Iris pigment epithelial cell (primary cell): ENCODE results near the gene DGCR2.
A peak's percentile ranks its signal among the peaks of the same experiment; 100 is the strongest.
"Not testable (repeated sequence)": the region's sequence is repeated elsewhere in the genome, so short reads cannot be mapped to it uniquely, and the experiment has no call there.

Experiments
- DNase-seq: peaks from one replicate; pipeline ENCODE4 v3.0.0-alpha.2; 2011; ENCODE audit warnings: low read depth

DGCR2 gene

DNA sequence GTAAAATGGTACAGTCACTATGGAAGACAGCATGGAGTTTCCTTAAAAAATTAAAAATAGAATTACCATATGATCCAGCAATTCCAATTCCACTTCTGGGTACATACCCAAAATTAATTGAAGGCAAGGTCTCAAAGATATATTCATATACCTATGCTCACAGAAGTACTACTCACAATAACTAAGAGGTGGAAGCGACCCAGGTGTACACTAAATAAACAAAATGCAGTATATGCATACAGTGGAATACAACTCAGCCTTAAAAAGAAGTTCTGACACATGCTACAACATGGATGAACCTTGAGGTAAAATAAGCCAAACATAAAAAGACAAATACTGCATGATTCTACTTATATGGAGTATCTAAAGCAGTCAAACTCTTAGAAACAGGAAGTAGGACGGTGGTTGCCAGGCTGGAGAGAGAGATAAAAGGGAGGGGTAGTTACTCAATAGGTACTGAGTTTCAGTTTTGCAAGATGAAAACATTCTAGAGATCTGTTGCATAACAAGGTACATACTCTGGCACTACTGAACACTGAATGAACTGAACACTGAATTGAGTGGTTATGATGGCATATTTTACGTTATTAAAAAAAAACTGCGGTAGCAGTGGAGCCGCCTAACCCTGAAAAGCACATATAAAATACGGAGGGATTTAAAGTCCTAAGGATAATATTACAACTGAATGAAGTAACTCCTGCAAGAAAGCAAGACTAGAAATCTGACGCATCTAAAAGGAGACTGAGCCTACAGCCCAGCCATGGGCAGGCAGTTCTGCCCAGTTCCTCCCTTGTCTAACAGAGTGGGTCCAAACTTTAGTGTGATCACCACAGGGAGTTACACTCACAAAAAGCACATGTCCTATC, 12.8 kb downstream of the DGCR2 start:
- DNase-seq: peak; percentile 91

DNA sequence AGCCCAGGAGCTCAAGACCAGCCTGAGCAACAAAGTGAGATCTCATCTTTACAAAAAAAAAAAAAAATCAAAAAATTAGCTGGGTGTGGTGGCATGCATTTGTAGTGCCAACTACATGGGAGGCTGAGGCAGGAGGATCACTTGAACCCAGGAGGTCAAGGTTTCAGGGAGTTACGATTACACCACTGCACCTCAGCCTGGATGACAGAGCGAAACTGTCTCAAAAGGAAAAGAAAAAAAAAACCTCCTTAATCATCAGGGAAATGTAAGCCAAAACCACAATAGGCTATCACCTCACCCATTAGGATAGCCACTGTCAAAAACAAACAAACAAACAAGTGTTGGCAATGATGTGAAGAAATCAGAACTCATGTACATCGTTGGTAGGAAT, 13.4 kb downstream of the DGCR2 start:
- peak; percentile 19 for DNase-seq

DNA sequence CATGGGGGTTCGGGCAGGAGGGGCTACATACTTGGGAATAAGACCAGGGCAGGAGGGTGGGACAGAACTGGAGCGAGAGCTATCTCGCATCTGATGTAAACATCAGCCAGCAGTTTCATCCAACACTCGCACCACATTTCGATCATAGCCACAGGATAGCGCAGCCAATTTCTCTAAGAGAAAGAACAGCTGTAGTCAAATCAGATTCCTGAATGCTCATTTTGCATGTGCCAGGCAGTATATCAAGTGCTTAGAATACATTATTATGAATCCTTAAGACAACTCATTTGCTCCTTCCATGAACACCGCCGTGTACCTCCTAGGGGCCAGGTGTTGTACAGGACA, 14.5 kb downstream of the DGCR2 start:
- no peak for DNase-seq

DNA sequence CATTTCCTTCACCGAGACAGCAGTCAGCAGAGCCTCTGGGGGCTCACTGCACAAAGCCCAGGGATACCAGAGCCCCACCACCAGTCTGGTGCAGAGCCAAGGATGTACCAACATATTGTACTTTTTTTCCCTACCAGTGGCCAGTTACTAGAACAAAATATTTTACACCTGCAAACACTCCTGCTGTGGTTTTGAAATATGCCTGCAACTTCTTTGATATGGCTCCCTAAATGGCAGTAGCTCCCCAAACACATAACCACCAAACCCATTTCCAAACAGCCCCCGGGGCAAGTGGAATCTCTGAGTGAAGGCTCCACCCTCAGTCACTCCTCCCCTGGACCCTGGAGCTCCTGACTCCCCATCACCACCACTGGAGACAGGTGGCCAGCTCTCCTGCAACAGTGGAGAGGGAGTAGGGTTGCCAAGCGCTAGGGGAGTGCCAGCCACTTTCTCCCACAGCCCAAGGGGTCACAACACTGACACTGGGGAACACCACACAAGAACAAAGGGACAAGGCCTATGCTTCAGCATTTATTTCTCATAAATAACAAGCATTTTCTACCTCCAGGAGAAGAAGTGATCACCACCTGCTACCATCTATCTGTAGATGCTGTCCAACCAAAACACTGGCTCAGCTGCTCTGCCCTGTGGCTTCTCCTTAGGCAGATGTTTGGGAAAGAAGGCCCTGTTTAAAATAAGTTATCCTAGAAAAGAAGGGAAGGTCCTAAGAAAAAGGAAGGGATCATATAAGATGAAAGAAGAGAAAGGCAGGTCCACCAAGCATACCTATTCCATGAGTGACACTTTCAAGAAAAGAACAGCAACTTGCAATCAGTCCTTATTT, 15.1 kb downstream of the DGCR2 start:
- DNase-seq: no peak

DNA sequence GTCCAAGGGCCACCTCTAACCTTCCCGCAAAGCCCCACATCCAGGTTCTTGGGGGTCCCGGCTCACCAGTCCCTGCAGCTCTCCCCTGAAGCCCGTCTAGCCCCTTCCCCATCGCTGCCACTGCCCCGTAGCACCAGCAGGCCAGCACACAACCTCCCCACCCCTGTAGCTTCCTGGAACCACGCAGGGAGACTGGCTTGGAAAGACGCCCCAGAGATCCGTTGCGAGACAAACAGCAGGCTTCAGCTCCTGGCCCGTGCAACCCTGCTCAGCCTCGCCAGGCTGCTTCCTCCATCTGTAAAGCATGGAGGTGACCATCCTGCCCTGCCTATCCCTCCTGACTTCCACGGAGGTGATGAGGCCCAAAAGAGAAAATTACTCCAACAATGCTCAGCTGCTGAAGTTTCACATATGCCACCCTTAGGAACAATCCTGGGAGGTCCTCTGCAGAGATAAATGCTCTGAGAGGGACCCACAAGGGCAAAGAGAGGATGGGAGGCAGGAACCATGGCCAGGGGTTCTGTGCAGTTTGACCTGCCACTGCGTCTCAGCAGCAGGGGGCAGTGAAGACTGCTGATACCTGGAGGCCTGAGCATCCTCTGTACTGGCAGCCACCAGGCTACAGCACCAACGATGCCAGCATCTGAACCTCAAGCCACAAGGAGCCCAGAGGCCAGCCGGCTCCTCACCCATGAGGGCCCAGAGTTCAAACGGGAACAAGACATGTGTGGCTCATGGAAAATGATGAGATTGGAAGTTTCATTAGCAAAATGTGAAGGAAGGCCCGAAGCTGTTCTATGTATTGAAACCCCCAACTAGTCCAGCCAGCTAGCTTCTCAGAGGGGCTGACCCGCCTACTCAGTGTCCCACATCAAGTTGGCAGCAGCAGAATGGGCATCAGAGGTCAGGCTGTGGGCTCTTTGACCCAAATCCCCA, 16.1 kb downstream of the DGCR2 start:
- DNase-seq: no peak

DNA sequence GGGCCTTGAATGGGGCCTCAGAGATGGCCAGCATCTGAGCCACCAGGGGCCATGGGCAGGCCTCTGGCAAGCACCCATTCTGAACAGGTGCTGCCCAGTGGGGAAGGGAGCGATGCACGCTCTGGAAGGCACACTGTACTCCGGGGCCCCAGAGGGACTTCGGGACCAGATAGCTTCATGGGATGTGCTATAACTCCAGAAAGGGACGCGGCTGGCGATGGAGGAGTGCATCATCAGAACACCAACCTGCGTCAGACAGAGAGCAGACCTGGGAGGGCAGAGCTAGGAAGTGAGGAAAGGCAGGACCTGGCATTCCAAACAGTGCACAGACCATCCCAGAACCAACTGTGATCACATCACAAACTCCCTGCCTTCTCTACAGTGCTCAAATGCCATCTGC, 16.8 kb downstream of the DGCR2 start:
- no peak for DNase-seq

DNA sequence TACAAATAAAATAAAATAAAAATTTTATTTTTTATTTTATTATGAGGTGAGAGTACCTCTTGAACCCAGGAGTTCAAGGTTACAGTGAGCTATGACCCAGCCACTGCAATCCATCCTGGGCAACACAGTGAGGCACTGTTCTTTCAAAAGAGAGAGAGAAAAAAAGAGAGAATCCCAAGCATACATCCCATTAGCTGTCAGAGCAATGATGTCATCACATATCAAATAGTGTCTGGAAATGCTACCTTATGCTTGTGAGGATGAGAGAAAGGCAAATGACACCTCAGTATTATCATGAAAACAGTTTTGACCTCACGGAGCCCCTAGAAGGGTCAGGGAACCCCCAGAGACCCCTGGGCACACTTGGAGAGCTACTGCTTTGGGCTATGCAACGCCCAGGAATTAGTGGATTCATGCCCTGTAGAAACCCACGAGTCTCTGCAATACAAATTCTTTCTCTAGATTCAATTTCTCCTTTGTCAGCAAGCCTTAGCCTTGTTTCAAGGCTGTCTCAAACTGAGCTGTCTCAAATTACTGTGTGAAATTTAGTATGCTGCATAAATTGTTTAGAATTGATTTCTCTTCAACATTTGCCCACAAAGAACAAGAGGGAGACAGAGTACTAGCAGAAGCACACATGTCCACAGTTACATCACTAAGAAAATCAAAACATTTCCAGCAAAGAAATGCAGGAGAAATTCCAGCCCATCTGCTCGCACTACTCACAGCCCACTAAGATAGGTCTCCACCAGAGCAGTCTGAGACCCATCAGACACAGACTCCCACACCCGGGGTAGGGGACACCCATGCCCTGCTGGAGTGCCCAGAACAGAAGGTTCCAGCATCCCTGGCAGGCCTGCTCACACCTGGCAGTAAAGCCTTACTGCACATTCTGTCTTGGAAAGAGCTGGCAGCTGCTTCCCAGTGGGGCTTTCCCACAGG, 18.1 kb downstream of the DGCR2 start:
- DNase-seq: peak; percentile 46

DNA sequence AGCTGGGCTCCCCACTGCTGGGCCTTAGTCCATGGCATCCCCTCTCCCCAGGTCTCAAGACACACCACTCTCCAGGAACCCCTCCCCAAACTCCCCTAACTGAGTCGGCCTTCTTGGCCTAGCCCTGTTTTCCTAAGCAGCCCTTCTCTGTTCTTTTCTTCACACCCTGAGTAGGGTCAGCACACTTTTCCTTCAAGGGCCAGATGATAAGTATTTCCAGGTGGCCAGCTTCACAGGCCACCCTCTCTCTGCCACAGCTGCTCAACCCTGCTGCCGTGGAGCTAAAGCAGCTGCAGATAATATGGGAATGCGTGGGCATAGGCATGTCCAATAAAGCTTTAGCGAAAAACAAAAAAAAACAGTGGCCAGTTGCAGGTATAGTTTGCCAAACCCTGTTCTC, 24.1 kb downstream of the DGCR2 start:
- no peak for DNase-seq

DNA sequence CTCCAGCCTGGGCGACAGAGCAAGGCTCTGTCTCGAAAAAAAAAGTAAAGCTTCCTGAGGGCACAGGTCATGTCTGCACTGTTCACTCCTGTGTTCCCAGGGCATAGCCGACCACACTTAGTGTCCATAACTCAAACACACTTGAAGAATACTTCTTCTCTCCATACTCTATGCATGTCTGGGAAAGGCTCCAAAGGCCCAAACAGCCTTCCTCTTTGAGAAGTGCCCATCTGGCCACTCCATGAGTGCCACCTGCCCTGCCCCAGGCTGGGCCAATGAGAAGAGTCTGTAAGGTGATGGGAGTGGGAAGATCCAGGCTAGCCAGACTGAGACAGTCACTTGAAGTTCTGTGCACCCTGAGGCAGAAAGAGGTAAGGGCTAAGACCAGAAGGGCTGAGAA, 24.7 kb downstream of the DGCR2 start:
- DNase-seq: no peak

DNA sequence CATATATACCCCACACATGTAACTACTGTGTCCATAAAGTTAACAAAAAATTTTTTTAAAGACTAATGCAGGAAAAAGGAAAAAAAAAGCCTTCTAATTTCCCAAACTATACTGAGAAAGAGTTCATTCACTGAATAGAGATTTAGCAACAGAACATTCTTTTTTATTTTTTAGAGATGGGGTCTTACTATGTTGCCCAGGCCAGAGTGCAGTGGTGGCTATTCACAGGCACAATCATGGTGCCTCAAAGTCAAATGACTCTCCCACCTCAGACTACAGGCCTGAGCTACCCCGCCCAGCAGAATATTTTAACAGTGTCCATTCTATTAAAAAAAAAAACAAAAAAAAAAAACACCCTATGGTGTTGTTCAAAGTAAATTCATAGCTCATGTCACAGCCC, 25.7 kb downstream of the DGCR2 start:
- DNase-seq: no peak

DNA sequence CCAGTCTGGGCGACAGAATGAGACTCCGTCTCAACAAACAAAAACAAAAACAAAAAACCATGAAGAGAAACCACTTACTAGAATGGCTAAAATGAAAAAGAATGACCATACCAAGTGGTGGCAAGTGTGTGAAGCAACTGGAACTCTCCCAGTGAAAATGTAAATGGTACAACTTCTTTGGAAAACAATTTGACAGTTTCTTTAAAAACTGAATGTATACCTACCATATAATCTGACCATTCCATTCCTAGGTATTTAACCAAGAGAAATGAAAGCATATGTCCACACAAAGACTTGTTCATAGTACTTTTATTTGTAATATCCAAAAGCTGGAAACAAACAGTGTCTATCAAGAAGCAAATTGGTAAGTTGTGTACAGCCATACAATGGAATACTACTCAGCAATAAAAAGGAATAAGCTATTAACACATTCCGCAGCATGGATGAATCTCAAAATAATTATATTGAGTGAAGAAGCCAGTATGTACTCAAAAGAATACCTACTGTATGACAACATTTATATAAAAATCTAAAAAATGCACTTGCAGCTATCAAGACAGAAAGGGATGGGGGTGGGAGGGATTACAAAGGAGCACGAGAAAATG, 27.7 kb downstream of the DGCR2 start:
- no peak for DNase-seq

DNA sequence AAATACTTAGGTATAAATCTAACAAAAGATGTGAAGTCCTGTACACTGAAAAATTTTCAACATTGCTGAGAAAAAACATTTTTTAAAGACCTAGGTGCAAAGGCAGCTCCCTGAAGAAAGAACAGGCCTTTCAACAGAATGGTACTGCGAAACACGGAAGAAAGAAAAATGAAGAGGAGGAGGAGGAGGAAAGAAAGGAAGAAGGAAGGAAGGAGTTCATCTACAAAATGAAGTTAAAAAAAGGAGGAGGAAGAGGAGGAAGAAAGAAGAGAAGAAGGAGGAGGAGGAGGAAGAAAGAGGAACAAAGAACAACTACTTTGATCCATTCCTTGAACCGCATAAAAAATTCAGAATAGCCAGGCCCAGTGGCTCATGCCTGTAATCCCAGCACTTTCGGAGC, 29.5 kb downstream of the DGCR2 start:
- DNase-seq: no peak

DNA sequence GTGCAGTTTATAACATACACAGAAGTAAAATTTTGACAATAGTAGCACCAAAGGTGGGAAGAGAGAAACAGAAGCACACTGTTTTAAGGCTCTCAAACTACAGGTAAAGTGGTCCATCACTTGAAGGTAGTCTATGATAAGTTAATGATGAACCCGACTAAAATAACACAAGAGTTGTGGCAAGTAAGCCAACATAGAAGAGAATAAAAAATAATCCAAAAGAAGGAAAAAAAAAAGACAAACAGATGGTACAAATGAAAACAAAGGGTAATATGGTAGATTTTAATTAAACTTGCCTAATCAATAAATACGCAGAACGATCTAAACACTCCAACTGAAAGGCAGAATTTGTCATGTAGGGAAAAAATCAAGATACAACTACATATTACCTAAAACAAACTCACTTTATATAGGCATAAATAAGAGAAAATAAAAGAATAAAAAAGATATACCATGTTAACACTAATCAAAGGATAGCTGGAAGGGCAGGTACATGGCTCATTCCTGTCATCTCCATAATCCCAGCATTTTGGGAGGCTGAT, 31.6 kb downstream of the DGCR2 start:
- no peak for DNase-seq

DNA sequence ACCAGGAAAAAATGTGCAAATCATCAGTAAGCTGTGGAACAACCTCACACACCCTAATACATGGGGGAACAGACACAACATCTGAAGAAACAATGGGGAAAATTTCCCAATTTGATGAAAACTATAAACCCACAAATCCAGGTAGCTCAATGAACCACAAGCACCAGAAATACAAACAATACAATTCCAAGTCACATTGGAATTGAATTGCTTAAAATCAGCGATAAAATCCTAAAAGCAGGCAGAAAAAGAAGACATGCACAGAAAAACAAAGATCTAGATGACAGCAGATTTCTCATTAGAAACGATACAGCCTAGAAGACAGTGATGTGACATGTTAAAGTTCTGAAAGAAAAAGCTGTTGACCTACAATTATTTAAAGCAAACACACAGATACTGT, 32.0 kb downstream of the DGCR2 start:
- DNase-seq: no peak

DNA sequence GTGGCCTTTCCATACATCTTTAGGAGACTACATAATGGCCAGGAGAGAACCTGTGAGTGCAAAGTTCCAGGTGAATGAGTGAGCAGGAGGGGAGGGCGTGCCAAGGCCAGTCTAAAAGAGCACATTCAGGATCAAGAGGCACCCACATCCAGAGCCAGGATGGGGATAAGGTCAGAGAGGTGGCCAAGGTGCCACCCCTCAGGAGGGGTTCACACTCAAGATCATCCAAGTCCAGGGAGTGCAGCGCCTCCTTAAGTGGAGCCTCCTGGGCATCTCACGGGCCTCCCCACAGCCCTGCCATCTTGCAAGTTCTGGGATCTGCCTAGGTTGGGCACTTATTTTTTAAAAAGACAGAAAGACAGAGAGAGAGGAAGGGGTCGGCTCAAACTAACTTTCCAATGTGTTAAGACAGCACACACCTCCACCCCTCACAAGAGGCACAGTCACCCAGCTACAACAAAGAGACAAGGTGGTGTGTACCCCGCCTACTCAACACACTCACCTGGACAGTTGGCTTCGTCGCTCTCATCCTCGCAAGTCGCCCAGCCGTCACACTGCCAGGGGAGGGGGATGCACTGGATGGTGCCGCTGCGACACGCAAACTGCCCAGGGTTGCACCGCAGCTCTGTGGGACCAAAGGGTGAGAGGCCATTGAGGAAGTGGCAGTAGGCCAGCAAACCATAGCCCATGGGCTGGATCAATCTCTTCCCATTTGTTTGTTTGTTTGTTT, 33.2 kb downstream of the DGCR2 start:
- no peak for DNase-seq

DNA sequence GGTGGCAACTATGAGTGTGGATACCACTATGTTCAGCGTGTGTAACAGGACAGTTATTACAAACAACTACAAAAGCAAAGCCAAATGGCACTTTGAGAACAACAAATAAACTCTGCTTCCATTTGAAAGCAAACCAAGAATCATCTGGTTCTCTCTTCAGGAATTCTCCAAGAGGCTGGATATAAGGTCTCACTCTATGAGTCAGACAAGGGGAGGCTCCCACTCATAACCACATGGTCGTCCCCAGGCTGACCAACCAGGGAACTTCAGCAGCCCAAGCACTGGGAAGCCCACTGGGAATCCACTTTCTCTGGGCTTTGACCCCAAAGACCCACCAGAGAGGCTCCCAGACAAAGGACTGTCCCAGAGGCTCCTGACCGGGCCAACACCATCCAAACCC, 35.3 kb downstream of the DGCR2 start:
- DNase-seq: peak; percentile 73

DNA sequence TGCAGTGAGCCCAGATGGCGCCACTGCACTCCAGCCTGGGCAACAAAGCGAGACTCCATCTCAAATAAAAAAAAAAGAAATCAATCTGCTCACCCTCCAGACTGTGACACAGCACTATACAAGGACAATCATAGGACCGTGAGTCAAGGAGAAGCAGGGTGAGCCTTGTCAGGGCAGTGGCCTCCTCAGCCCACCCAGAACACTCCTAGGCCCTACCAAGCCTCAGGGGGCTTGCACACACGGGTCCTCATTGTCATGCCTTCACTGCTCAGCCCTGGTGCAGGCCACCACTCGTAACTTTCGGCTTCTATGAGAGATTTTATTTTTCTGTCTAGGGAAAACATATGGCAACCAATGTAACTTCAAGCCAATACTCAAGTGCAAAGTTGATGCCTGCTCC, 35.8 kb downstream of the DGCR2 start:
- DNase-seq: no peak

DNA sequence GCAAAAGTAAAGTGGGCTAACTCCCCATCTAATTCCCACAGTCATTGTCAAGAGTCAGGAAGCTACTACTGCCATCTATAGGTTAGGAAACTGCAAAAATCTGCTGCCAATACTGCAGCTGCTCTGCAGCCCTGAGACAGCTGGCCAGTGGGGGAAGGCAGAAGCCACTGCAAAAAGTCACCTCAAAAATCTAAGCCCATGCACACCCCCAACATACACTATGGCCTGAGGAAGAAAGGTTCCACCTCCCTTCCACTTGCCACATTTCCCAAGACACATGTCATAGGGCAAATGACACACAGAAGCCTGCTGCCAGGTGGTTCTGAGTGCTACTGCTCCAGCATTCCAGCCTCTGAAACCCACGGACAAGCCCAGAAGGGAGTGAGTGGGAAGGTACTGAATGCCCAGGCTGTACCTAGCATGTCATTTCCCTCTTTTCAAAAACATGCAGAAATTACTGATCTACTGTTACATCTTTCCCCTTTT, 36.9 kb downstream of the DGCR2 start:
- DNase-seq: peak; percentile 58

DNA sequence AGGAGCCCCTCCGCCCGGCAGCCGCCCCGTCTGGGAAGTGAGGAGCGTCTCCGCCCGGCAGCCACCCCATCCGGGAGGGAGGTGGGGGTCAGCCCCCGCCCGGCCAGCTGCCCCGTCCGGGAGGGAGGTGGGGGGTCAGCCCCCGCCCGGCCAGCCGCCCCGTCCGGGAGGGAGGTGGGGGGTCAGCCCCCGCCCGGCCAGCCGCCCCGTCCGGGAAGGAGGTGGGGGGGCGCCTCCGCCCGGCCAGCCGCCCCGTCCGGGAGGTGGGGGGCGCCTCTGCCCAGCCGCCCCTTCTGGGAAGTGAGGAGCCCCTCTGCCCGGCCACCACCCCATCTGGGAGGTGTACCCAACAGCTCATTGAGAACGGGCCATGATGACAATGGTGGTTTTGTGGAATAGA, 37.6 kb downstream of the DGCR2 start:
- not testable (repeated sequence) for DNase-seq

DNA sequence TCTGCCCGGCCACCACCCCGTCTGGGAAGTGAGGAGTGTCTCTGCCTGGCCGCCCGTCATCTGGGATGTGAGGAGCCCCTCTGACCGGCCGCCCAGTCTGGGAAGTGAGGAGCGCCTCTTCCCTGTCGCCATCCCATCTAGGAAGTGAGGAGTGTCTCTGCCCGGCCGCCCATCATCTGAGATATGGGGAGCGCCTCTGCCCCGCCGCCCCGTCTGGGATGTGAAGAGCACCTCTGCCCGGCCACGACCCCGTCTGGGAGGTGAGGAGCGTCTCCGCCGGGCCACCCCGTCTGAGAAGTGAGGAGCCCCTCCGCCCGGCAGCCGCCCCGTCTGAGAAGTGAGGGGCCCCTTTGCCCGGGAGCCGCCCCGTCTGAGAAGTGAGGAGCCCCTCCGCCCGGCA, 38.1 kb downstream of the DGCR2 start:
- not testable (repeated sequence) for DNase-seq
